ENCODE data around the gene BTG1.

BTG1 gene

GRCh38 chr12:92132288-92132687 lies 13.4 kb downstream of the BTG1 start:
- DNase-seq: no peak

- DNase-seq: no peak
Observed at GRCh38 chr12:92130999-92131398, 14.6 kb downstream of the BTG1 start.

DNA sequence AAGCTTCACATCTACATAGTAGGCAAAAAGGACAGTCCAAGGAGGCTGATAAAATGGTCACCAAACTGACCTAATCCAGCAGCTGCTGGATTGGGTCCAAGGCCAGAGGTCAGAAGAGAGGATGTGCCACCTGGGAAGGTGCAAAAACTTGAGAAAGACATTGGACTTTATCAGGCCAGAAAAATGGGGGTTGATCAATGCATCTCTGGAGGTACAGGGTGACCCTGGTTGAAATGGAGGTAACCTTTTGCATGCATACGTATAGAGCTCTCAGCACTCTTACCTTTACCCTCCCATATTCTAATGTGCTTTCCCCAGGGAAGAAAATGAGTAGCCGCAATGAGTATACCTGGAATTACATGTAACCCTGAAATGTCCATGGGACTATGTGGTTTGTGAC lies 16.0 kb downstream of the BTG1 start:
- no peak for DNase-seq

GRCh38 chr12:92128612-92129011 lies 17.0 kb downstream of the BTG1 start:
- no peak for DNase-seq

DNA sequence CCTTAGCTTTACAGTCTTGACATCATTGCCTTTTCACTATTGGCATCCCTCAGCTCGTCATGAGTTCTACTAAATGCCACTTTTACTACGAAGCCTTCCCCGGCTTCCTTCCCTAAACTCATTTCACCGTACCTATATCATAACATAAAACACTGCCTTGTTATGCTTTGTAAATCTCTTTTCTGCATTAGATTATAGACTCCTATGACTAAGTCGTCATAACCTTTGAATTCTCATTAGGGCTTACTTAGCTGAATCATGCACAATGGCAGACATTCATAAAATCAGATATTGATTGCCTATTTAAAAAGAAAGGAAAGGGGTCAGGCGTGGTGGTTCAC lies 21.0 kb downstream of the BTG1 start:
- DNase-seq: no peak

DNA sequence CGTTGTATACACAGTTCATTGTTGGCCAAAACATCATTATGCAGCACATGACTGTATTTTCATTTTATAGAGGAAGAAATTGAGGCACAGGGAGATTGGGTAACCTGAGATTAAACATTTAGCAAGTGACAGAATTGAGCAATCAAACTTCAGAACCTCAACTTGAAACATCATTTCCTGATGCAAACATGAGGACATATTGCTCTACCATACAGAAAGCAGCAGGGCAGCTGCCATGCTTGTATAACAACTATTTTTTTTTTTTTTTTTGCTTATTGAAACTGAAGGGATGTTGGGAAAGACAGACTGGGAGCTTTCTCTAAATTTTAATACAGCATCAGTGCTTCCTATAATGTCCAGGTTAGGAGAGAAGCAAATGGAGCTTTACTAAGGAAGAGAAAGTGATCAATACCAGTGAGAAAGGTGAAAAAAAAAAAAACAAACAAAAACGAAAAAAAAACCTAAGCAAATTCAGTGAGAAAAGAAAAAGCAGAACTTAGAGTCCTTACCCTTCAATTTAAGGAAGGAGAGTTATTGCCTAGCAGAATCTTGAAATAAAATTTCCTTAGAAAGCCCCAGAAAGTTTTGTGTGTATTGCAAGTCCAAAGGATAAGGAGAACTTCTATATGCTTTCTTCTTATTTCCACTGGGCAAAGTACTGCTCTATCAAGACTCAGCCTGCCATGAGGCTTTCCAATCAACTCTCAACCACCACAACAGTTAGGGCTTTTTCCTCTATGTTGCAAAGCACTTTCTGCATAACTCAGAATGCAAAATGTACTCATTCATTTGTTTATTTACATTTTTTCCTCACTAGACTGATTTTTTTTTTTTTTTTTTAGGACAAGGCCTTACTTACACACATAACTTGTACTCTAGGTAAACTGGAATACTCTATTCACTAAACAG lies 21.6 kb downstream of the BTG1 start:
- DNase-seq: no peak

DNA sequence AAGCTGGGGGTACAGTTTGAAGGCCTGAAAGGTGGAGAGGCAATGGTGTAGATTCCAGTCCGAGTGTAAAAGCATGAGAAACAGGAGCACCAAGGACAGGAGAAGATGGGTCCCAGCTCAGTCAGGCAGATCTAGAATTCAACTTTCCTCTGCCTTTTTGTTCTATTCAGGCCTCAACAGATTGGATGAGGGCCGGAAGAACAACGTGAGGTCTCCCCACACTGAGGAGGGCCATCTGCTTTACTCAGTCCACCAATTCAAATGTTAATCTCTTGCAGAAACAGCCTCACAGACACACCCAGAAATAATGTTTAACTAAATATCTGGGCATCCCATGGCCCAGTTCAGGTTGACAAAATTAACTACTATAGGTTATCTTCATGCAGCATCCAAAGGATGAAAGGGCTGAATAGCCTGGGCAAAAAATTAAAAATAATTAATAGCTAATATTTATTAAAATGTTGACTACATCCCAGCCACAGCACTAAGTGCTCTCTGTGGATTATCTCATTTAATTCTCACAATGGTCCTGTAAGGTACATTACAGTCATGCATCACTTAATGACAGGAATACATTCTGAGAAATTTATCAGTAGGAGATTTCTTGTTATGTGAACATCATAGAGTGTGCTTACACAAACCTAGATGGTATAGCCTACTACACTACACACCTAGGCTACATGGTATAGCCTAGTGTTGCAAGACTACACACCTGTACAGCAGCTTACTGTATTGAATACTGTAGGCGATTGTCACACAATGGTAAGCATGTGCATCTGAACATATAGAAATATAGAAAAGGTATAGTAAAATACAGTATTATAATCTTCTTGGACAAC lies 22.5 kb downstream of the BTG1 start:
- DNase-seq: no peak

DNA sequence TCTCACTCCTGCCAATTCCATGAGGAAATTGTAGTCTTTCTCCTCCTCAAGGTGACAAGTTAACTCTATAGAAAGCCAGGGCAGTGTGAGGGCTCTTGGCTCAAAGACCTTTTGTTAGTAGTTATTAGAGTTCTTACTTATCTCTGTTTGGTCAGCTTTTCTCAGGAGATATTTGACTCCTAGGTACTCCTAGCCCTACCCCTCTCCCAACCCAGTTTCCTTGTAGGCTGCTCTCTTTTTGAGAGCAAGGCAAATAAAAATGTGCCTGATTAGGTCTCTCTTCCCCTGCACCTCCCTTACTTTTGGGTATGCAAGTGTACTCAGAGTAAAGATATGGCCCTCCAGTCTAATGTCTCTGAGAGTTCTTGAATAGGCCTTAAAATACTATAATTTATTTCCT lies 23.8 kb downstream of the BTG1 start:
- DNase-seq: no peak

DNA sequence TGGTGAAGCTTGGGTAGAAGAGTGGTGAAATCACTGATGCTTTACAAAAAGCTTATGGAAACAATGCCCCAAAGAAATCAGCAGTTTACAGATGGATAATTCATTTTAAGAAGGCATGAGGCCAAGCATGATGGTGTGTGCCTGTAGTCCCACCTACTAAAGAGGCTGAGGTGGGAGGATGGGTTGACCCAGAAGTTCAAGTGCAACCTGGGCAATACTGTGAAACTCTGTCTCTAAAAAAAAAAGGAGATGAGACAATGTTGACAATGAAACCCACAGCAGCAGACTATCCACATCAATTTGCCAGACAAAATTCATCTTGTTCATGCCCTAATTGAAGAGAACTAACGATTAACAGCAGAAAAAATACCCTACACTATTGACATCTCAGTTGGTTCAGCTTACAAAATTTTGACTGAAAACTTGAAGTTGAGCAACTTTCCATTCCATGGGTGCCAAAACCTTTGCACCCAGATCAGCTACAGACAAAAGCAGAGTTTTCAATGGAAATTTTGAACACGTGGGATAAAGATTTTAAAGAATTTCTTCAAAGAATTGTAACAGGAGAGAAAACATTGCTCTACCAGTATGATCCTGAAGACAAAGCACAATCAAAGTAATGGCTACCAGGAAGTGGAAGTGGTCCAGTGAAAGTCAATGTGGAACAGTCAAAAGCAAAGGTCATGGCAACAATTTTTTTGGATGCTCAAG lies 26.7 kb downstream of the BTG1 start:
- DNase-seq: no peak

- DNase-seq: no peak
Observed at GRCh38 chr12:92114834-92115233, 30.8 kb downstream of the BTG1 start.

DNA sequence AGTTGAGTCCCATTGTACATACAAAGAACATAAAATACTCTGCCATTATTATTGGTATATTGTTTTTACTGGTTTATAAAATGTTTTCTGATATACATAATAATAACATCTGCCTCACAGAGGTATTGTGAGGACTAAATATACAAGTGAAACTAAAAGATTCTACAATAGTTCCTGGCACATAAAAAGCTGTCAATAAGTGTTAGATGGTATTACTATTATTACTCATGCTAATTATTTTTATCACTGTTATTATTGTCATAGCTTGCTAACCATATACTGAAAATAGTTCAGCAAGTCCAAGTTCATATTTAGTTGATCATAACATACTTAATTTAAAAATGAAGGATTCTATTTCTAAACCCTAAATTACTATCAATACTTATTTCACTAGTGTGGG lies 34.4 kb downstream of the BTG1 start:
- DNase-seq: no peak

DNA sequence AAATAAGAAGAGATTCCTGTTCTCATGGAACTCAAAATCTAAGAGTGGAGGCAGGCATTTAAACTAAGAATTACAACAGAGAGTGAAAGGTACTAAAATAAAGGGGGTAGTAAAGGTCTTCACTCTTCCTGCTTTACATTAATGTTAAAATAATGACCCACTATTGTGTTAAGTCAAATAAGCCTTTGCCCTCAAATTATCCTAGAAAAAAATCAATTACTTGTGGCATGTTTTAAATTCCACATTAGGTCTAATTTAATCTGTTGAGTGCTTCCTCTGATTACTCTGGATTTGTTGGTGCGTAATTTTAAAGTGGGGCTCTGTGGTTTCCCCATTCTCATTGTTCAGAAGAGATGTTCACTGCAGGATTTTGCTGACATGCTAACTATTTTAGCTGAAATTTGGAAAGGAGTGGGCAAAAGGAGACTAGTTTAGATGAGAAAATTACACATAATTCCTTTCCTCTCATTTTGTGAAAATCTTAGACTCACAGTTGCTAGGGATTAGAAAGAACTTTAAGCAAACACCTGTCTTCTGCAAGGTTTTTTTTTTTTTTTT lies 35.5 kb downstream of the BTG1 start:
- DNase-seq: no peak

DNA sequence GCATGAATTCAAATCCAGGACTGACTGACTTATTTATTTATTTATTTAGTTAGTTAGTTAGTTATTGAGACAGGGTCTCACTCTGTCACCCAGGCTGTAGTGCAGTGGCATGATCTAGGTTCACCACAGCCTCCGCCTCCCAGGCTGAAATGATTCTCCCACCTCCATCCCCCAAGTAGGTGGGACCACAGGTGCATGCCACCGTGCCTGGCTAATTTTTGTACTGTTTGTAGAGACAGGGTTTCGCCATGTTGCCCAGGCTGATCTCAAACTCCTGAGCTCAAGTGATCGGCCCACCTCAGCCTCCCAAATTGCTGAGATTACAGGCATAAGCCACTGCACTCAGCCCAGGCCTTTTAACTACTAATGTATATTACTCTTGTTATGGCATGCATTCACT lies 36.0 kb downstream of the BTG1 start:
- DNase-seq: no peak

DNA sequence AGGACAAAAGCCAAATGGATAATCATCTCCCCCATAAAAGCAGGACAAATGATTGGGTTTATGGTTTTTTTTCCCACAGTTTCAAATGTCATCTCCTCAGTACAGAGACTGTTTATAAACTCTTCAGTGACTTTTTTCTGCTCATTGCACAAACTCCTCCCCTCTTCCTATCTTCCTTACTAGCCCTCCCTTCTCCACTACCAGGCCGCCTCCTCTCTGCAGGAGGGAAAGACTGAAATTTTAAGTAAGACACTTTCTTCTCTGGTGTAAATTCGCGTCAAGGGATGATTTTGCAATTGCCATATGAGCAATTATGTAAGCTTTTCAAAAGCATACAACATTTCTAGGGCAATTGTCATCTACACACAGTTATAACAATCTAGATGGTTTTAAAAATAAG lies 37.0 kb downstream of the BTG1 start:
- no peak for DNase-seq

GRCh38 chr12:92107621-92108131 lies 38.0 kb downstream of the BTG1 start:
- no peak for DNase-seq

DNA sequence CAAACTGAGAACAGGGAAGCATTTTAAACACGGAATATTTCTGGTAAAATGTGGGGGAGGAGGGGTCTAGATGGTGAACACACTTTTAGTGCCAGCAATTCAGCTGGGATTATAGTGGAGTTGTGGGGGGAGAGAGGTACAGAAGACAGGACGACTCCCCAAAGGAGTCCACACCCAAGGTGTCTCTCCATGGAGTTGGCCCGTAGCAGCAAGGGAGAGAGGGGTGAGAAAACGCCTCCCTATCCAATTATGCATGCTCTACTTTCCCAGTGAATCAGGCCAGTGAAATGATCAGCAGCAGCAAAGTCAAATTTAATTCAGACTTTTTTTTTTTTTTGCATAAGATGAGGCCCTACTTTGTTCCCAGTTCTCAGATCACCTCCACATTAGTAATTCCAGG lies 38.6 kb downstream of the BTG1 start:
- no peak for DNase-seq

DNA sequence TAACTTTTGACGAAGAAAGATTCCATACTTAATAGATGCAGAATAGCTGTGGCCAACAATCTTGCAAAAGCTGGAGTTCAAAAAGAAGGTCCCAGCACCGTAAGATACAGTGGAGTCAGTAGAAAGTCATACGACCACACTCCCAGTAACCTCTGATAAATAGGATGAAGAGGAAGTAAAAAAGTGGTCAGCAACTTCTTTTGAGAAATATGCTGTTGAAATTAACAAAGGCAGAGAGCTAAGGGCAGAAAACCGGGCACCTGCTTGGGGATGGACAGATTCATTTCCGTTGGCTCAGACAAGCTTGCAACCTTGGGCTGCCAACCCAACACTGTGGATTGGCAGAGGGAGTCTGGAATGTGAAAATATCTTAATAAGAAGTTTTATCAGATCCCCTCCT lies 40.0 kb downstream of the BTG1 start:
- no peak for DNase-seq

- DNase-seq: no peak
Observed at GRCh38 chr12:92105110-92105509, 40.5 kb downstream of the BTG1 start.

DNA sequence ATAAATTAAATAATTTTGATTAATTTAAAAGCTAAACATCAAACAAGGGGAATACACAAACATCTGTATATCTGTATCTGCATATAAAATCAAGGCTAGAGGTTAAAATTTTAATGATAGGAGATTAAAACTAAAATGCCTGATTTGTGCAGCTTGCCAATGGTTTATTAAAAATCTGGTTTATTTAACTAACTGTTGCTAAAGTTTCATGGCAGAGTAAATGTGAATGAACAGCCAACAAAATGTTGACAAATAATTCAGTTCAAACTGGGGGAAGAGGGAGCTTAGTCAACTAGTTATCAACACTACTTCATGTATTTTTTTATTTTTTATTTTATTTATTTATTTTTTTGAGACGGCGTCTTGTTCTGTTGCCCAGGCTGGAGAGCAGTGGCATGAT lies 43.0 kb downstream of the BTG1 start:
- DNase-seq: no peak

DNA sequence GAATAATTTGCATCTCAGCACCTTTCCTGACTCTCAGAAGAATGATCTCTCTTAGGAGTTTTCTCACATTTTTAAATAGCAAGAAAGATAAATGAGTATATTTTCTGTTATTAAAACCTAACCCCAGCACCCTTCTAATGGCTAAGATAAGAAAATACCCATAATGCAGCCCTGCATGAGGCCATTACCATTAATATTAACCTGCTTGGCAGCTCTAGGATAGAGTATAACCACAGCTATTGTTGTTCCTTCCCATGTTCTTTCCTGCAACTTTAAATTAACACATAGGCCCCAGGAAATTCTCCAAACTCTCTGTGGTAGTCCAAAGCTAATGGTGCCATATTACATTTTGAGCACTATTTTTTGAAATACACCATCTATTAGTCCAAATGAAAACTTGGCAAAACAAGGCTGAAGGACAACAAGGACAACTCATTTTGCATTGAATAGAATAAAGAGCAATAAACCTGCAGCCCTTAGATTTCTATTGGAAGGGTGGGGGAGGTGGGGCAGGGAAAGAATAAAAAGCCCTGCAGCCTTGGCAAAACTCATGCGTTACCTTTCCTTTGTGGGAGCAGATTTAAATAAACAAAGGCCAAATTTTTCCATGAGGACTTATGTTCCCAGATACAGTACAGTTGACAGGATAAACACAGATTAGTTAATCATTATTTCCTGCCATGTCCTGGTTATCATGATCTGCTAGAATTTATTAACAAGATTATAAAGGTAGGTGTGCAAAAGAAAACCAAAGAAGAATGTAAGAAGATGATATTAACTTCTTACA lies 46.9 kb downstream of the BTG1 start:
- no peak for DNase-seq

GRCh38 chr12:92096346-92097136 lies 49.1 kb downstream of the BTG1 start:
- DNase-seq: peak; percentile 11
